Caco-2 (cell line): ENCODE results near the gene CFAP58. TPM values are rescaled to one million over a fixed set of nuclear protein-coding genes. Genes with fewer than 3 reads are reported as not detected.

Source experiments
- BruUV-seq: library from RNA; stranded (reverse); fragments of 400-500 nt; replicated peaks from 2 replicates; lab custom pipeline; 2021; lab: Mats Ljungman, UMichigan
- CTCF ChIA-PET: fragments of 300-600 bp; sonication (Branson Sonifier 250); formaldehyde crosslinking; loops from one replicate; lab custom pipeline; 2022; ENCODE audit warnings: antibody characterized with exemption; lab: Charles Lee
- POLR2A ChIA-PET: fragments of 300-600 bp; sonication (Branson Sonifier 250); formaldehyde crosslinking; loops from one replicate; lab custom pipeline; 2022; ENCODE audit warnings: antibody characterized with exemption; lab: Charles Lee
- DNase-seq, 2 experiments: peaks; one replicate each; pipeline versions ENCODE4 v3.0.0 to v3.0.0-alpha.2; 2020 to 2022
- H3K27me3 ChIP-seq: replicated peaks from 2 replicates; pipeline ENCODE4 v1.6.0; 2011; ENCODE audit warnings: low read length; ENCODE audit not compliant: control insufficient read depth, insufficient read depth
- H3K36me3 ChIP-seq: 2 replicates; pipeline ENCODE4 v1.5.1; 2011; ENCODE audit warnings: low read length; ENCODE audit not compliant: control insufficient read depth, insufficient read depth
- H3K4me1 ChIP-seq: fragments of 250-450 bp; sonication (Bioruptor Pico); 2 replicates; pipeline ENCODE4 v1.5.1; 2020; ENCODE audit warnings: mild to moderate bottlenecking
- H3K4me3 ChIP-seq: 2 replicates; pipeline ENCODE4 v1.5.1; 2011; ENCODE audit warnings: low read depth, mild to moderate bottlenecking, control low read depth, low read length
- H3K9me3 ChIP-seq: fragments of 250-450 bp; sonication (Bioruptor Pico); 2 replicates; pipeline ENCODE4 v1.5.1; 2020; ENCODE audit warnings: mild to moderate bottlenecking, moderate library complexity
- H3K27ac Mint-ChIP-seq: one replicate; pipeline ENCODE4 v1.8.0; 2022; ENCODE audit warnings: mixed read lengths; ENCODE audit not compliant: unreplicated experiment
- H3K27me3 Mint-ChIP-seq: one replicate; pipeline ENCODE4 v1.8.0; 2022; ENCODE audit warnings: mixed read lengths; ENCODE audit not compliant: insufficient read depth, unreplicated experiment
- H3K36me3 Mint-ChIP-seq: one replicate; pipeline ENCODE4 v1.8.0; 2022; ENCODE audit warnings: mild to moderate bottlenecking, mixed read lengths; ENCODE audit not compliant: insufficient read depth, unreplicated experiment
- H3K4me1 Mint-ChIP-seq: one replicate; pipeline ENCODE4 v1.8.0; 2022; ENCODE audit warnings: low read depth, mixed read lengths; ENCODE audit not compliant: unreplicated experiment
- H3K4me3 Mint-ChIP-seq: one replicate; pipeline ENCODE4 v1.8.0; 2022; ENCODE audit warnings: mild to moderate bottlenecking, moderate library complexity, mixed read lengths; ENCODE audit not compliant: unreplicated experiment
- H3K9me3 Mint-ChIP-seq: one replicate; pipeline ENCODE4 v1.8.0; 2022; ENCODE audit warnings: mixed read lengths; ENCODE audit not compliant: unreplicated experiment
- CTCF ChIP-seq, 2 experiments: fragments of 200-600 bp in 1 of 2; IDR thresholded peaks; 1 replicate in 1 of 2; 2 replicates in 1 of 2; pipeline versions ENCODE4 v1.5.1 to v1.8.0; 2011 to 2022; ENCODE audit warnings: antibody characterized with exemption in 1 of 2, control low read depth in 1 of 2, inconsistent platforms in 1 of 2, low read depth in 1 of 2, low read length in 1 of 2, mild to moderate bottlenecking in 1 of 2, moderate library complexity in 1 of 2; ENCODE audit not compliant: insufficient read depth in 1 of 2, severe bottlenecking in 1 of 2, unreplicated experiment in 1 of 2
- intact Hi-C: fragments of 100-400 bp; cut with micrococcal nuclease; formaldehyde crosslinking; loops from one replicate; pipeline ENCODE4 v1.10.0; 2022; ENCODE audit not compliant: unreplicated experiment
- total RNA-seq: library from RNA; stranded (reverse); gene quantifications from 2 replicates; pipeline ENCODE4 v1.2.3, GENCODE V29; 2022

The CFAP58 gene
- total RNA-seq, 1 experiment from 2014 or later: not detected

DNA sequence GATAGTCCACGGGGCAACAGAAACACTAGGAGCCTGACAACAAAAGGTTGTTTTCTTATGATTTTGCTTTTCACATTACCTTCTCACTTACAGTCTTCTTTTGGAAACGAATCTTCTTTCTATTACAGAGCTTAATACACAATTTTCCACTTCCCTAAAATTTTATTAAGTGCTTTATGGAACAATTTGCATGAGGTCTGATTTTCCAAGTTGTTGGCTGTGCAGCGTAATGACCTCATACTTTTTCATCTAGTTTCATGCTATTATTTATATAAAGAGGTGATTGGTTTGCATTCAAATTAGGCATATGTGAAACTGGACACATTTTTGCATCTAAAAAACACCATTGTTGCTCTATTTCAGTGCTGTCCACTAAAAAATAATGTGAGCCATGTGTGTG is 76.7 kb downstream of the CFAP58 start:
- Histone ChIP-seq H3K4me1 (no peaks in the 10 kb centered on the region), H3K9me3 (no peaks in the 10 kb centered on the region), H3K36me3 (no peaks in the 10 kb centered on the region), H3K27me3 (no peaks in the 10 kb centered on the region; the same call in 1 of the 2 replicates), H3K4me3 (no peak overlapping the region)
- no peak for DNase-seq
- no TSS peak for BruUV-seq
- Mint-ChIP-seq H3K27me3 (peaks cover 5% of the 10 kb centered on the region), H3K27ac (no peak overlapping the region), H3K36me3 (no peaks in the 10 kb centered on the region), H3K4me1 (no peaks in the 10 kb centered on the region), H3K9me3 (no peaks in the 10 kb centered on the region), H3K4me3 (no peak overlapping the region)
- ChIA-PET POLR2A (no interaction called here), CTCF (no interaction called here)
- TF ChIP-seq CTCF (IDR thresholded peaks at IDR 0.05; ENCODE audit: insufficient read depth in 1 of 2, low read depth in 1 of 2, low read length in 1 of 2, severe bottlenecking in 1 of 2, unreplicated experiment in 1 of 2): no peak
- intact Hi-C loops: no loop called here

DNA sequence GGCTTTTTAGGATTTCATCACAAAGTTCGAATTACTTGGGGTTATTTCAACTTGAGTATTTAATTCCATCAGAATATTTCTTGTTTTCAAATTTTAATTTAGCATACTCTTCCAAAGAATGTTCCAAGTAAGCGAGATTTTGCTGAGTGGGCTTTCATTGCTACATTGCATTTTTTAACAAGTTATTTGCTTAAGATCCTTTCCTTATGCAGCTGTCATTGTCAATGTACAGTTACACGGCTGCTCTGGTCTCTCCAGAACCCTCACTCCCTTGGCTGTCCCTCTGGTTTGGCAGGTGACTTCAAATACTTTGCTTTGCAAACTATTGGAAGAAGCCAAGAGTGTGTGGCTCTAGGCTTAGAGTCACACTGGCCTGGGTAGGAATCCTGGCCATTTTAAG is 80.0 kb downstream of the CFAP58 start:
- no peaks in the 10 kb centered on the region for H3K36me3 ChIP-seq
- no TSS peak for BruUV-seq
- no peak for DNase-seq
- no peaks in the 10 kb centered on the region for H3K4me1 ChIP-seq
- TF ChIP-seq CTCF (IDR thresholded peaks at IDR 0.05; ENCODE audit: insufficient read depth in 1 of 2, low read depth in 1 of 2, low read length in 1 of 2, severe bottlenecking in 1 of 2, unreplicated experiment in 1 of 2): no peak
- Mint-ChIP-seq H3K4me3 (no peak overlapping the region), H3K4me1 (no peaks in the 10 kb centered on the region), H3K36me3 (no peaks in the 10 kb centered on the region), H3K27ac (no peak overlapping the region), H3K27me3 (peaks cover 7% of the 10 kb centered on the region), H3K9me3 (no peaks in the 10 kb centered on the region)
- ChIA-PET CTCF (no interaction called here), POLR2A (no interaction called here)
- intact Hi-C loops: no loop called here
- H3K9me3 ChIP-seq: no peaks in the 10 kb centered on the region
- no peak overlapping the region for H3K4me3 ChIP-seq
- no peaks in the 10 kb centered on the region for H3K27me3 ChIP-seq

- no peak for DNase-seq
- H3K4me3 Mint-ChIP-seq: no peak overlapping the region
- H3K36me3 Mint-ChIP-seq: no peaks in the 10 kb centered on the region
- H3K27me3 Mint-ChIP-seq: peaks cover 7% of the 10 kb centered on the region
- no peak for TF ChIP-seq CTCF (IDR thresholded peaks at IDR 0.05; ENCODE audit: insufficient read depth in 1 of 2, low read depth in 1 of 2, low read length in 1 of 2, severe bottlenecking in 1 of 2, unreplicated experiment in 1 of 2)
- Histone ChIP-seq H3K4me1 (no peaks in the 10 kb centered on the region), H3K36me3 (no peaks in the 10 kb centered on the region), H3K27me3 (no peaks in the 10 kb centered on the region), H3K4me3 (no peak overlapping the region), H3K9me3 (no peaks in the 10 kb centered on the region)
- H3K9me3 Mint-ChIP-seq: no peaks in the 10 kb centered on the region
- intact Hi-C loops: no loop called here
- POLR2A ChIA-PET: no interaction called here
- CTCF ChIA-PET: no interaction called here
- H3K27ac Mint-ChIP-seq: no peak overlapping the region
- H3K4me1 Mint-ChIP-seq: no peaks in the 10 kb centered on the region
- no TSS peak for BruUV-seq
Observed at GRCh38 chr10:104434601-104435000, 81.0 kb downstream of the CFAP58 start.
